Measurements from ENCODE around the gene HSPB7. TPM values are rescaled to one million over a fixed set of nuclear protein-coding genes. Genes with fewer than 3 reads are reported as not detected.
"Not testable (repeated sequence)": the region's sequence is repeated elsewhere in the genome, so short reads cannot be mapped to it uniquely, and the experiment has no call there.

HSPB7 gene
- total RNA-seq, 1 donor from 2014 or later = not detected

DNA sequence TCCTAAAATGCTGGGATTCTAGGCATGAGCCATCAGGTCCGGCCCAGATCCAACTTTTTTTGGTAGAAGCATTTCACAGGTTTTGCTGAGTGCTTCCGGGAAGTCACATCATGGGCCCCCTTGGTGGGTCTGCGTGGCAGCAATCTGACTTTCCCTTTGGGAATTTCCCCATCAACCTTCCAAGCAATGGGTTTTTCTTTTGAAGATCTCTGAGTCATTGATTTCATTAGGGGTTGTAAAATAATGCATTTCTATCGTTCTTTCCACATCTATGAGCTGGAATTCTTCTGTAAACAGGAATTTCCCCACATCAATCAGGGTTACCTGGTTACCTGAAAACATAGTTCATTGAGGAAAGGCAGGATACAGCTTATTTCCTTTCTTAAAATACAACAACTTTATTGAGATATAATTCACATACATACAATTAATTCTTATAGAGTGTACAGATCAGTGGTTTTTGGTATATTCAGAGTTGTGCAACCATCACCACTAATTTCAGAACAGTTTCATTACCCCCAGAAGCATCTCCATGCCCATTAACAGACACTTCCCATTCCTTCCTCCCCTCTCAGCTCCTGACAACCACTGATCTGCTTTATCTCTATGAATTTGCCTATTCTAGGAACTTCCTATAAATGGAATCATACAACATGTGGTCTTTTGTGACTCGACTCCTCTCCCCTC is 32.1 kb downstream of the HSPB7 start:
- DNase-seq (ENCODE audit: extremely low read depth, low read depth, low spot score) = no peak

DNA sequence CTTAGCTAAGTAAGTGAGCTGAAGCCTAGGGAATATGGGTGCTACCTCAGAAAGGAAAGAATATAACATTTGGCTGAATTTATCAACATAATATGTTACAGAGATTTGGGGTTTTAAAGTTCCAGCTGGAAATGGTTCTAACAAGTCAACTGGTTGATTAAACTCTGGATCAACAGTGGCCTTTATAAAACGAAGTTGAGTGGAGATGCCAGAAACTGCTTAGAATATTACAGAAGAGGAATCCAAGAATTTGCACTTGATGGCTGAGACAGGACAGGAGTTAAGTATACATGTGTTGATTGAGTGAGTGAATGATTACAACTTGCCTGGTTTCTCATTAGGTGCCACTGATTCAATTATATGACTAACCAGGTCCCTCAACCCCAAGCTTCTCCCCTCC is 34.6 kb downstream of the HSPB7 start:
- DNase-seq (ENCODE audit: extremely low read depth, low read depth, low spot score) = no peak

DNA sequence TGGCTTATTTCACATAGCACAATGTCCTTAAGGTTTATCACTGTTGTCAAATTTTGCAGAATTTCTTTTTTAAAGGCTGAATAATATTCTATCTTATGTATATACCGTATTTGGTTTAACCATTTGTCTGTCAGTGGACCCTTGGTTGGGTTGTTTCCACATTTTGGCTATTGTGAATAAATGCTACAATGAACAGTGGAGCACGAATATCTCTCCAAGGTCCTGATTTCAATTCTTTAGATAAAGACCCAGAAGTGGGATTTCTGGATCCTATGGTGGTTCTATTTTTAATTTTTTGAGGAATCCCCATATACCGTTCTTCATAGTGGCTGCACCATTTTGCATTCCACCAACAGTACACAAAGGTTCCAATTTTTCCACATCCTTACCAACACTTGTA is 36.2 kb downstream of the HSPB7 start:
- DNase-seq (ENCODE audit: extremely low read depth, low read depth, low spot score) = no peak

DNA sequence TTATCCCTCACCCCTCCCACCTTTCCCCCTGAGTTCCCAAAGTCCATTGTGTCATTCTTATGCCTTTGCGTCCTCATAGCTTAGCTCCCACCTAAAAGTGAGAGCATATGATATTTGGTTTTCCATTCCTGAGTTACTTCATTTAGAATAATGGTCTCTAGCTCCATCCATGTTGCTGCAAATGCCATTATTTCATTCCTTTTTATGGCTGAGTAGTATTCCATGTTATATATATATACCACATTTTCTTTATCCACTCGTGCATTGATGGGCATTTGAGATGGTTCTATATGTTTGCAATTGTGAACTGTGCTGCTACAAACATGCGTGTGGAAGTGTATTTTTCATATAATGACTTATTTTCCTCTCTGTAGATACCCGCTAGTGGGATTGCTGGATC is 39.9 kb downstream of the HSPB7 start:
- not testable (repeated sequence) for DNase-seq (ENCODE audit: extremely low read depth, low read depth, low spot score)

DNA sequence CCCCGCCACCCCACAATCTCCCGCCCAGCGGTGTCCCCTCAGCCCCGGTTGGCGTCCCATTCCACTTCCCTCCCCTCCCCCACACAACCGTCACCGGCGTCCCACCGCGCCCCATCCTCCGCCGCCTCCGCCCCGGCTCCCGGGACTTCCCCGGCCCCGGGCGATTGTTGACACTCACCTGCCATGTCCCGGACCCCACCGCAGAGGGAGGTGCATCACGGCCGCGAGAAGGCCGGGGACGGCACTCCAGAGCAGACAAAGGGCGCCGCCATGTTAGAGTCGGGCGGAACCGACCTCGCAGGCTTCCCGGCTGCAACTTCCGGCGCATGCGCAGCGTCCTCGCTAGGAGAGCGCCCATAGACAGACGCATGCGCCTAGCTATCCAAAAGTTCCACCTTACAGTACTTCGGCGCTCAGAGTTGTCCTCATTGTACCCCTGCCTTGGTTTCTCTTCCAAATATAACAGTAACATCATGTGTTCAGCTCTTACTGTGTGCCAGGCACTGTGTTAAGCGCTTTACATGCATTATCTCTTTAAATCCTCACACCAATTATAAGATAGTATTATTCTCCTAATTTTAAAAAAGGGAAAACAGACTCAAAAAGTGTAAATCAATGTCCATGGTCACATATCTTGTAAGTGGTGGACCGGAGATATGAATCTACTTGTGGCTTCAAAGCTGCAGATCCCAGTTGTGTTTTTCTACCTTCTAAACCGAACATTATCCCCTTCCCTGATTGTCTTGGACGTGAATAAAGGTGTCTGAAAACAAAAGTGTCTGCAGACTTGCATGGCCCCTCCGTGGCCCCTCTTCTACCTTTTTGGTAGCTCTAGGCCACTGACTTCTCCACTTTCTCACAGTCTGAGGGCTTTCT is 41.8 kb downstream of the HSPB7 start, which contains the start of gene ZBTB17:
TSS of gene ZBTB17 (minus strand) at position 297 of the 876 bp plus-strand sequence. CDS start 27,606 bp downstream, outside the sequence.
- DNase-seq (ENCODE audit: extremely low read depth, low read depth, low spot score) = no peak

DNA sequence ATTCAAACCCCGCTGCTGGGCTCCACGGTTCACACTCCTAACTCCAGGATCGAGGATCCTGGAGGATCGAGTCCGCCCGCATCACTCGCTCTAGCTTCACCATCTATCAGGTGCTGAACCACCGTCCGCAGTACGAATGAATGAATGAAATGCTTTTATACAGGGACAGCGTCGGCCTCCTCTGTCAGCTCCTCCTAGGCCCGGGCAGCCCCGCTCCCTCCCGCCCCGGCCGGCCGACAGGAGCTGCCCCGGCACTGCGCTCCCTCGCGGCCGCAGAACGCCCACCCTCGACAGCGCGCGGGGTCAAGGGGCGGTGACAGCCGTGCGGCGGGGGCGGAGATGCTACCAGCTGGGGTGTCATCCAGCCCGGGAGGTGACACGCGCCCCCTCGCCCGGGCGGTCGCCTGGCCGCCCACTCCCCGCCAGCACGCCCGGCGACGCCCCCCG is 42.5 kb downstream of the HSPB7 start:
- no peak for DNase-seq (ENCODE audit: extremely low read depth, low read depth, low spot score)

DNA sequence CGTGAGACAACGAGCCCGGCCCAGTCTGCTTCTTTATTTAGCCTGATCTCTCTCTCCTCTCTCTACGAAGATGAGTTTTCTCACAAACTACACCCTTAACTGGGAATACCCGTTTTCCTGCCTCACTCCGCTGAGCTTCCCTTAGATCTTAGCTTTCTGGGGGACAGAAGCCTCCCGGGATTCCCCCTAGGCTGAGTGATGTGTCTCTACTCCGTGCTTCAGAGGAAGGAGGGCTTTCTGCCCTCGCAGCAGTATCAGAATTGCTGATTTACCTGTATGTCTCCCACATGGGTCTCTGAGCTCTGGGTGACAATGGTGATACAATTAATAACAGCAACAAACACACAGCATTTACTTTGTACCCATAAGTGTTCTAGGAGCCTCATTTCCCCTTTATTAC is 43.0 kb downstream of the HSPB7 start:
- no peak for DNase-seq (ENCODE audit: extremely low read depth, low read depth, low spot score)

DNA sequence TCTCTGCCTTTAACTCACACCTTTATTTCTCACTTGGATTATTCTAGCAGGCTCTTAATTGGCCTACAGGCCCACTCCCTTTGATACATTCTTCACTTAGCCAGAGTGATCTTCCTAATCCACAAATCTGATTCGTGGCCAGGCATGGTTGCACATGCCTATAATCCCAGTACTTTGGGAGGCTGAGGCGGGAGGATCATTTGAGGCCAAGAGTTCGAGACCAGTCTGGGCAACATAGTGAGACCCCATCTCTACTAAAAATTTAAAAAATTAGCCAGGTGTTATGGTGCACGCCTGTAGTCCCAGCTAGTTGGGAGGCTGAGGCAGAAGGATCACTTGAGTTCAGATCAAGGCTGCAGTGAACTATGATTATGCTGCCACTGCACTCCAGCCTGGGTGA is 44.1 kb downstream of the HSPB7 start:
- no peak for DNase-seq (ENCODE audit: extremely low read depth, low read depth, low spot score)

DNA sequence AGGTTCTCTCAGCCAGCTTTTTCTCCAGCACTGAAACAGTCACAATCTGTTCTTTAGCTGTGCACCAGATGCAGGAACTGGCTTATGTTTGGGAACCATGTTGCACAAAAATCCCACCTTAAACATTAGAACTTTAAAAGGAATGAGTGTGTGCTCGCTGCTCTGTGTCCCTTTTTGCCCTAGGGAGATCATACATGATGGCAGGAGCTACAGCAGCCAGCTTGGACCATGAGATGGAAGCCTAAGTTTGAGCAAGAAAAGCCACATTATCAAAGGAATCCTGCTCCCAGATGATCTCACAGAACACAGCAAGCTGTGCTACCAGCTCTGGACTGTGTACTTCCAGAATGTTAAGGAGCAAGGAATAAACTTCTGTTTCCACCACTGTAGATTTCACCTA is 45.4 kb downstream of the HSPB7 start:
- DNase-seq (ENCODE audit: extremely low read depth, low read depth, low spot score) = no peak

DNA sequence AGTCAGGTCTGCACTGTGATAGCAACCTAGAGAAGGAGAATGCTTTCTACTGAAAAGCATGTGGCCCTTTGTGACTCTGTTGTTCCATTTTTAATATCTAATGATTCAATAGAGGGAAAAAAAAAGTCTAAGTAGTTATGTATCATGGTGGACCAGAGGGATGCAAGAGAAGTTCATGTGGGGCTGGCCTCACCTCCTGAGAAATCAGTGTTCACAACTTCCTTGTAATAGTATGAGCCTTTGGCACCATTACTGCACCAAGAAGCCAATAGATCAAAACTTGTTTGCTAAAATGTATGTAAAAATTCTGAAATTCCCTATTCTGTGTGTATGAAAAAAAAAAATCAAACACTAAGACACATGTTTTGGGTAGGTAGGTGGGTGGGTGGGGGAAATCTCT is 46.9 kb downstream of the HSPB7 start:
- DNase-seq (ENCODE audit: extremely low read depth, low read depth, low spot score) = no peak

DNA sequence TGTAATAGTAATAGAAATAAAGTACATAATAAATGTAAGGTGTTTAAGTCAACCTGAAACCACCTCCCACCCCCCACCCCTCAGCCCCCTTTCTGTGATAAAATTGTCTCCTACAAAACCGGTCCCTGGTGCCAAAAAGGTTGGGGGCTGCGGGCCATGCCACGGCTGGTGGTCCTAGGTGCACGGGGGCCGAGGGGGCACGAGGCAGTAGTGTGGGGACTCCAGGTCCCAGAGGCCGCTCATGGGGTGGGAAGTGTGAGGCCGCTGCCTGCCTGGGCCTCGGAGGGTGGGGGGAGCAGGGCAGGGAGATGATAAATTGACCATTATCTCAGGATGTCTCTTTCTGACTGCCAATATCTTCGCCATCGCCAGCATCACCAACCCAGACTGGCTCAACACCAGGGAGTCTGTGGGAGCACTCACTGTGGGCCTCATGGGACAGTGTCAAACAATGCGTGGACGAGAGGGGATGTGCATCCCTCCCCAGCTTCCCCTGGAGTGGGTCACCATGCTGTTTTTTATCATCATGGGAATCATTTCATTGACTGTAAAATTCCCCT is 48.4 kb downstream of the HSPB7 start:
- no peak for DNase-seq (ENCODE audit: extremely low read depth, low read depth, low spot score)

DNA sequence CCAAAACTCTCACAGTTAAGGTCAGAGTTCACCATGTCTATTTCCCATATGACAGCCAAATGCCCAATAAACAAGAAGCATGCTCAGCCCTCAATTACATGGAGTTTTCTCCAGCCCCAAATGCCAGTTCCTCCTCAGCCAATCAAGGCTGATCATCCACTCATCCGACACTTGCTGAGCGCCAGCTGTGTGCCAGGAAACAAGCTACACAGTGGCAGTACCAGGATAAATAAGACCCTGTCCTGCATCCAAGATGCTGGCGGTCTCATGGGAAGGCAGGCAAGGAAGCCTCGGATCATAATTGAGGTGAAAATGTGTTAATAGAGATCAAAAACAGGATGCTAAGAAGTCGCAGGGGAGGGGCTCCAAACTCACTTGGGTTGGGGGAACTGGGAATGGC is 49.7 kb downstream of the HSPB7 start:
- DNase-seq (ENCODE audit: extremely low read depth, low read depth, low spot score) = no peak

DNA sequence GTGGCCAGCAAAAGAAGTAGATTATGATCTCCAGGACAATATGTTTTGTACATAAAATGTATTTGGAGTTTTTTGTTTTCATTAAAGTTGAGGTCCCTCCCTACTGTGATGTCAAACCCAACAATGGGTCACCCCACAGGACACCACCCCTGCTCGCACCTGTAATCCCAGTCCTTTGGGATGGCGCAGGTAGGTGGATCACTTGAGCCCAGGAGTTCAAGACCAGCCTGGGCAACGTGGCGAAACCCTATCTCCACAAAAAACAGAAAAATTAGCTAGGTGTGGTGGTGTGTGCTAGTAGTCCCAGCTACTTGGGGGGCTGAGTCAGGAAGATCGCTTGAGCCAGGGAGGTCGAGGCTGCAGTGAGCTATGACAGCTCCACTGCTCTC is 50.9 kb downstream of the HSPB7 start:
- DNase-seq (ENCODE audit: extremely low read depth, low read depth, low spot score) = no peak

DNA sequence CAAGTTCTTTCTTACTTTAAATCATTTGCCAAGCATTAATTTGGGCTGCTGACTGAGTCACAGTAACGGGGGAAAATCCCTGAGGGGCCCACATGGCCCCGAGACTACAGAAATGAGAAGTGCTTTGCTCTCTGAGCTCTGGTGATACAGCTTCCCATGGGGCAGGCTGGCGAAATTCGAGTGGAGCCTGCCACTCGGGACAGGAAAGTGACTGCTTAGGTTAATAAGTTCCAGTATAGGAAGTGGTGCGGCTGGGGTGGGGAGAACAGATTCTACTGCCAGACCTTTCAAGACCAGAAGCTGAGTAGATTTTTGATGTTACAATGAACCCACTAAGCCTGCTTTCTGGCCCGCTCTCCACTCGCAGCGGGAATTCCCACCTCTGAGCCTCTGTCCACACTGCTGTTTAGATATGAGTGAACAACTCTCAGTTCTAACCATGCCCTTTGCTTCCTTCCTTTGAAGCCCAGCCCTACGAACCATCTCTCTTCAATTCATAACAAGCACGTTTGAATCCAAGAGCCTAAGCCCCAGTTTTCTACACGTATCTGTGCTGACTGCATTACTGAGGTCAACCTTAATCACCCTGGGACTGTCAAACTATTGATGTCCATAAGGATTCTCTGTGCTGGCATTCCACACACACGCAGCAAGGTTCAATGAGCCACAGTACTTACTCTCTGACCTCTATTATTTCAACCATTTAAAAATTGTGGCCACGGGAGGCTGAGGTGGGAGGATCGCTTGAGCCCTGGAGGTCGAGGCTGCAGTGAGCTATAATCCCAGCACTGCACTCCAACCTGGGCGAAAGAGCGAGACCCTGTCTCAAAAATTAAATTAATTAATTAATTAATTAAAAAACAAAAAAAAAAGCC is 51.5 kb downstream of the HSPB7 start:
- no peak for DNase-seq (ENCODE audit: extremely low read depth, low read depth, low spot score)

DNA sequence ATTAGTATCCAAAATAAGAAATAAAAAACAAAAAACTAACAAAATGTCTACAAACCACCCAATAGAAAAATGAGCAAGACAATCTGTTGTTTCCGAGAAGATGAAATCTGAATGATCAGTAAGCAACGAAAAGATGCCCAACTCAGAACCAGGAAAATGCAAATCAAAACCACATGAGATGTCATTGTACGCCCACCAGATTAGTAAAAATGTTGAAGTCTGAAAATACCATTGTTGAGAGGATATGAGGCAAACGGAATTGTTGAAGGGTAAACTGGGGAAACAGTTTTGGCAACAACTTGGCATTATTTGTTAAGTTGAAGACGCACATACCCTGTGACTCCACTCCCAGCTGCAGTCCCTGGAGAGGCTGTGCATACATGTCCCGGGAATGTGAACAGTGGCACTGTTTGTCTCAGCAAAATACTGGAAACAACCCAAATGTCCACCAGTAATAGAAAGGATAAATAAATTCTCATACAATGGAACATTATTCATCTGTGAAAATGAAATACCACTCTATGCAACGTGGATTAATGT is 52.5 kb downstream of the HSPB7 start:
- no peak for DNase-seq (ENCODE audit: extremely low read depth, low read depth, low spot score)

Other genes starting within 250 kb of the HSPB7 start
- gene UQCRHL, start 210.4 kb downstream of the HSPB7 start, total RNA-seq = 0.76 and 2.3 TPM in 2 replicates
- 25.8 and 36.8 TPM in 2 replicates for gene SPEN, start 170.3 kb downstream of the HSPB7 start, total RNA-seq
- gene ZBTB17, start 41.9 kb downstream of the HSPB7 start, total RNA-seq = 27.6 and 35.6 TPM in 2 replicates
- 0.15 TPM in 1 of 2 replicates, not detected in the other for gene SRARP, start 13.8 kb downstream of the HSPB7 start, total RNA-seq
- gene CLCNKA, start 4.0 kb upstream of the HSPB7 start, total RNA-seq = not detected in 2 replicates
- not detected in 2 replicates for gene CLCNKB, start 25.7 kb upstream of the HSPB7 start, total RNA-seq
- gene FAM131C, start 55.6 kb upstream of the HSPB7 start, total RNA-seq = 0.82 and 0.87 TPM in 2 replicates
- gene EPHA2, start 138.0 kb upstream of the HSPB7 start, total RNA-seq = 155 and 197 TPM in 2 replicates
- gene ARHGEF19, start 194.6 kb upstream of the HSPB7 start, total RNA-seq = 2.6 and 3.7 TPM in 2 replicates
- 2.7 and 4.1 TPM in 2 replicates for gene CPLANE2, start 219.1 kb upstream of the HSPB7 start, total RNA-seq

Measured in glomerular endothelial cell (primary cell).